Kidney tubule cell (primary cell): Measurements from ENCODE around the gene EVPL.
"Not testable (repeated sequence)": the region's sequence is repeated elsewhere in the genome, so short reads cannot be mapped to it uniquely, and the experiment has no call there.

ENCODE experiments used
- DNase-seq: peaks from one replicate; pipeline ENCODE4 v3.0.0-alpha.2; 2018; ENCODE audit warnings: low spot score

The EVPL gene

DNA sequence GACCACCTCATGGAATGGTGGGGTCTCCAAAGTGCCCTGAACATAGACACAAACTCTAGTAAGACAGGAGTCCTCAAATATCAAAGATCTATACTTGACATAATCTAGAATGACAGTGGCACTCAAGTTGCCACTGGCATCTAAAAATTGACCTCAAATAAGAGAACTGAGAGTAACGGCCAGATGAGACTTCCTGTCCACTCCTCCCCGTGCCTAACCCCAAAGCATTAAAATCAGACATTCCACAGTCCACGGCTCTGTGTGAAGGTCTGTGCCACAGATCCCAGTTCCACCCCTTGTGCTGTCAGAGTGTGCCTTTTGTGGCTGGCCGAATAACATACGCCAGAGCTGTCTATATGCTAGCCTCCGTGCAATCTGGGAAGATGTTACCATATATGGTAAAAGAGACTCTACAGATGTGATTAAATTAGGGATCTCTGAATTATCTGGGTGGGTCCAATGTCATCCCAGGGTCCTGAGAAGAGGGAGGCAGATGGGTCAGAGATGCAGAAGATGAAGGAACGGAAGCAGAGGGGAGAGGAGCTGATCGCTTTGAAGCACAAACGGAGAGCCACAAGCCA, 21.0 kb upstream of the EVPL start:
- no peak for DNase-seq

DNA sequence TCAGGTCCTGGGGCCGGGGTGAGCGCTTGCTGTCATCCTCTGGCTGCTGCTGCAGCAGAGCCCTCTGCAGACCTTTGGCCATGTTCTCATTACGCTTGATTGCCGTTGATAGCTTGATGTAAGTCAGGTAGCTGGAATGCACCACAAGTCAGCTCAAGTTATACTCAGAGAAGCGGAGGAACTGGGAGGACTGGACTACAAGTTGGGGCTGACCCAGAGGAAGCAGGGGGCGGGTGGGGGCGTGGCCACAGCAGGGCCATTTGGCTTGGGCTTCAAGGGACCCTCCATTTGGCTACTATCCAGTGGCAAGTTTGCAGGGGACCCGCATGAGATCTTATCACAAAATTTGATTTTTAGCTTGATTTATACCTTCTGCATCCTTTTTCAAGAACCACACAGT, 19.0 kb upstream of the EVPL start:
- DNase-seq, result peak; percentile 23

DNA sequence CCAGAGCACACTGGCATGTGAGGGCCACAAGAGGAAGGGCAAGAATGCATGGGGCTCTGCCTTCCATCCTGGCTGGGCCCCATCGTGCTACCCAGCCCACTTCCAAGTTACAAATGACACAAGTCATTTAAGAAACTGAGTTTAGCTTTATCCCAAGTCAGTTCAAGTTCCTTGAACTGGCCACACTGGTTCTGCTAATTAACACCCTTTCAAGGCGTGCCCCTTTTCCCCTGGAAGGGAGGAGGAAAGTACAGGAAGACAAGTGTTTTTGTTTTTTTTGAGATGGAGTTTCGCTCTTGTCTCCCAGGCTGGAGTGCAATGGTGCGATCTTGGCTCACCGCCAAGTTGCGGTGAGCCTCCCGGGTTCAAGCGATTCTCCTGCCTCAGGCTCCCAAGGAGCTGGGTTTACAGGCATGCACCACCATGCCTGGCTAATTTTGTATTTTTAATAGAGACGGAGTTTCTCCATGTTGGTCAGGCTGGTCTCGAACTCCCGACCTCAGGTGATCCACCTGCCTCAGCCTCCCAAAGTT, 17.4 kb upstream of the EVPL start:
- DNase-seq, result not testable (repeated sequence)

DNA sequence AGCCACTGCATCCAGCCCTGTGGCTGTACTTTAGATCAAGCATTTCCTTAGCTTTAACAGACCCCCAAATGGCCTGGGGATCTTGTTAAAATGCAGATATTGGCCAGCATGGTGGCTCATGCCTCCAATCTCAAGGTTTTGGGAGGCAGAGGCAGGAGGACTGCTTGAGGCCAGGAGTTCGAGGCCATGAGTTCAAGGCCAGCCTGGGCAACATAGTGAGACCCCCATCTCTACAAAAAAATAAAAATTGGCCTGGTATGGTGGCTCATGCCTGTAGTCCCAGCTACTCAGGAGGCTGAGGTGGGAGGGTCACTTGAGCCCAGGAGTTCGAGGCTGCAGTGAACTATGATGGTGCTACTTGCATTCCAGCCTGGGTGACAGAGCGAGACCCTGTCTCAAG, 15.8 kb upstream of the EVPL start:
- DNase-seq, result not testable (repeated sequence)

DNA sequence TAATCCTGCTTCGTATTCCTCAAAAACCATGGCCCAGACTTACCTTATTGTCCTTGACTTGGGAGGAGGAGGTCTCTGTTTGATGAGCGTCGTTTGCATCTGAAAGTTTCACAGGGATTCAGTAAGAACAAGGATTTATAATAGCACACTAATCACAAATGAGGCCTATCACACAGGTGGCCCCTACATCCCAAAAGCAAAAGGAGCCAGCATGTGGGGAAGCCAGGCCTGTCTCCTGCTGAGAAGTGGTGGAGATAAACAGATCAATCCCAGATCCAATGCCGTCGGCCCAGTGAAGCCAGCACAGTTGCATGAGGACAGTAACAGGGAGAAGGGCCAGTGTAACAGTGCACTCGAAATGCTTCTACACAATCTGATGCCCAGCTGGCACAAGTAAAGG, 13.3 kb upstream of the EVPL start:
- DNase-seq, result no peak

DNA sequence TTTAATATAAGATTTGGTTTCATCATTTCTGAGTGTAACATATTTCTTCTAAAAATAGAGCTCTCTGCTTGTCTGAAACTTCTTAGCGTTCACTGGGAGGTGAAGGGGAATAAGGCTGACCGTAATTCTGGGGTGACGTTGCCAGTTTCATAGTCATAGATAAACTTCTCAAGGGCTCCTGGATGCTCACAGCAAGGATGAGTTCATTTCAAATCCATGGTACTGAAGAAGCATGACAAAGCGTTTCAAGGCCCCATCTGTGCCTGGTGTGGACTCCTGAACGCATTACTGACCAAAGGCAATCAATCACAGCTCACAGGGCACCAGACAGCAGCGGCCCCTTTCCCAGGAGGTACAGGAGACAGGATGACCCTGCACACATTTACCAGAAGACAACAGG, 12.0 kb upstream of the EVPL start:
- no peak for DNase-seq

DNA sequence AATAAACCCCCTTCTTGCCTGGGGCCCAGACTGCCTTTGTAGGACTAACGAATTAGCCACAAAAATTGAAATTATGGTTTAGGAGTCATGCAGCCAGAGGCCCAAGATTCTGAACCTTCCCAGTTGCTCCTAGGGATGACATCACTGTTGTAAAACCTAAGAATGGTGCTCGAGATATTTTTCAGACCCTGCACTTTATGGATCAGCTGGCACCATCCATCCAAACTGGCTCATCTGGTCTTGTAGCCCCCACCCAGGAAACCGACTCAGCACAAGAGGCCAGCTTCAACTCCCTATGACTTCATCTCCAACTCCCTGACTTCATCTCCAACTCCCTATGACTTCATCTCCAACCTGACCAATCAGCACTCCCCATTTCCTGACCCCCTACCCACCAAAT, 10.9 kb upstream of the EVPL start:
- peak; percentile 8 for DNase-seq

DNA sequence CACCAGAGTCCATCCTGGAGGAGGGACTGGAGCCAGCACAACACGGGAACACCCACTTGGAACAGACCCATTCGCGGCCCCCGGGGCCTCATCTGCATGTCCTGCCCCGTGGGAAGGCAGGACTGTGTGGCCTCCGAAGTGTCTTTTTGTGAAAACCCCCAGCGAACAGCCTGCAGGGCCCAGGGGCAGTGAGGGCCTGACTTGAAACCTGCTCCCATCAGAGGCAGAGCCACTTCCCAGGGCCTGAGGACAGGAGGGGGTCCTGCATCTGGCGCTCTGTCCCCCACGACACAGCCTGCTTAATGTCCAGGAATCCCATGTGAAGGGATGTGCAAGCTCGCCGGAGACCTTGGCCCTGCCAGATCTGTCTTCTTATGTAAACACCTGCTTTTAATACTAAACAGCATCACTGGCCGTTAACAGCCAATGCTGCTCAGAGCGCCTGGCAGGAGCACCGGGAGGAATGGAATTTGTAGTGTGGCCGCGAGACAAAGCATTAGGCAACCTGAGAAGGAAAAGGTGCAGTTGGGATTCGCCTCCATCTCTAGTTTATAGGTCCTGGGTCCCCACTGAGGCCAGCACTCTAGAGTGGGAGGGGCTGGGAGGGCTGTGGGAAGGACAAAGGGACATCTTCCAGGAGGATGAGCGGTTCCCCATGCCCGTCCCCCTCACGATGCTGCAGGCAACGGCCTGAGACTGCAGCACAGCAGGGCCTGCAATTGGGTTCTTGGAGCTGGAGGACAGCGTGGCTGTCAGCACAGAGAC, 9.6 kb upstream of the EVPL start:
- DNase-seq, result no peak

DNA sequence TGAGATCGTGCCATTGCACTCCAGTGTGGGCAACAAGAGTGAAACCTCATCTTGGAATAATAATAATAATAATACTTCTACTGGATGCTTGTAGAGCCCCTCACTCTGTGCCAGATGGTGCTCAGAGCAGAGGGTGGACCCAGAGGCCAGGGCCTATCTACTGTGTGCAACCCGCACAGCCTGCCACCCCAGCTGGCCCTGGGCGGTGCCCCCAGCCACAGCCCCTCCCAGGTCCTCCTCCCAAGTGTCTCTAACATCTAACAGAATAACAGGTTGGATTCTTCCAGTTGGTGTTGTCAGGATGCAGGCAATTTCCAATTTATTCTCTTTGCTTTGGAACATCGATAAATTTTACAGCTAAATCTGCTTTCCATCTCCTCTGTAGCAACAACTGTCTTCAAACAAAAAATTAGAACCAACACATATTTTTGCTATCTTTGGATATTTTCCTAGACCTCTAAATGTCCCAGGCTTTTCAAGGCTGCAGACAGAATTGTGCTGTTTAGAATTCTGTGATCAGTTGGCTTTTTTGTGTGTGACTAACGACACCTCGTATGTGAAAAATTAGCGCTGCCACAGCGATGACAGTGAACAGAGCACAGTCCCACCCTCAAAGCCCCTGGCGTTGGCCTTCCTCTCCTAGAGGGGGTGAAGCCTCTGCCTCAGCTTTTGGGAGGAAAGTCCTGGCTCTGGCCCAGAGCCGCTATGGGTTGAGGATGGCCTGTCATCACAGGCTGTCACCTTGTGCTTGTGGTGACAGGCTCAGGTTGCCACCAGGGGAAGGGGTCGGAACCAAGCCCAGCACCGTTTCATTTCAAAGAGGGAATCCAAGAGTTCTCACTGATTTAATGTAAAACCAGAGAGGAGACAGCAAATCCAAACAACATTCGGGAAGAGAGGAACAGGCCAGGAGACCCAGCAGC, 7.6 kb upstream of the EVPL start:
- DNase-seq, result no peak

DNA sequence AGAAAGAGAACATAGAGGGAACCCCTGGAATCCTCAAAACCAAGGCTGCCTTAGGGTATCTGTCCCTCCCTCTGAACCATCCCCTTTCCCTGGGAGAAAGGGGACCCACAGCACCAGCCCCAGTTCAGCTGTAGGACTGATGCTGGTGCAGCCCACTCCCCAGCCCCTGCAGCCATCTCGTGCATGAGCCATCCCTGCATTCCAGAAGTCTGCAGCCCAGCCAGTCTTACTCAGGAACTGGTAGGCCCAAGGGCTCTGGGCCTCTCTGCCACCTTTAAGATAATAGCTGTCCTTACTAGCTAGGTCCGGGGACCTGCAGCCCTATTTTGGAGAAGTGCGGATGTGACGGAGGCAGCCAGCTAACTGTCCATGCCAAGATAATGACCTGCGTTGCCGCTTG, 6.0 kb upstream of the EVPL start:
- DNase-seq, result no peak

DNA sequence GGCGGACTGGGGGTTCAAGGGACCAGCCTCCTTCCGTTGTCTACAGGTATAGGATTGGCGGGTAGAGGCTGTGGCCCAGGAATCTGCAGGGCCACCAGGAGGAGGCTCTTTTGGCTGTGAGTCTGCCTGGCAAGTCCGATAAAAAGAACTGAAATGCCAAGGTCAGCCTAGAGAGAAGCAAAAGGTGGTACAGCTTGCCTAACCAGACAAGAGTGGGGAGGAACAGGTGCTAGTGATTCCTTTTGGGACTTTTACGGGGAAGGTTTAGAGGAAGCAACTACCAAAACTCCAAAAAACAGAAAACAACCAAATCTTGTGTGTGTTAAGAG, 5.6 kb upstream of the EVPL start:
- DNase-seq, result no peak

DNA sequence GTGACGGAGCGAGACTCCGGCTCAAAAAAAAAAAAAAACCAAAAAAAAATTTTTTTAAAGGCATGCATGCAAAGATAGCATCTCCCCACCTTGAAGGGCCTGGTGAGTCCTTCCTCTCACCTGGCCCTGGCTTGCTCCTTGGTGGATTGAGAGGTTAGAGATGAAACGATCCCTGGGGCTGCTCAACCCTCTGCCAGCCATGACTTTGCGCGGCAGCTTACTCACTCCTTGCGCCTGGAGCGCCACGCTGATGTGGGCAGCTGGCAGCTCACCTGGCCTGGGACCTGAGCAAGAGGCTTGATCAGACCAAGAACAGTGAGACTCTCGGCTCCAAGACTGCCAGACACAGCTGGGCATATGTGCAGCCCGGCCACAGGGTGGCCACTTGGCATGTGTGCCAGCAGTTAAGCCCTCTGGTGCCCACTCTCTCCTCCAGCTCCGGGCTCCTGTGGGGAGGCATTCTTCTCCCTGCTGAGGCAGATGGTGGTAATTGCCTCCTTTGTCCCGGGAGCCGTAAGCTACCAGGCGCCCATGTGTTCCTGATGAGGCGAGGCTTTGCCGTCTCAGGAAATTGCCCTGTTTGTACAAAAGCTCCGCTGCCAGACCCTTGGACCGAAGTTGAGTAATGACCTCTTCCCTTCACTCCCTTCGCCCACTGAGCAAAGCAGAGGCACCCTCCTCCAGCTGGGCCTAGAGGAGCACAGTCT, 5.1 kb upstream of the EVPL start:
- peak; percentile 33 for DNase-seq

DNA sequence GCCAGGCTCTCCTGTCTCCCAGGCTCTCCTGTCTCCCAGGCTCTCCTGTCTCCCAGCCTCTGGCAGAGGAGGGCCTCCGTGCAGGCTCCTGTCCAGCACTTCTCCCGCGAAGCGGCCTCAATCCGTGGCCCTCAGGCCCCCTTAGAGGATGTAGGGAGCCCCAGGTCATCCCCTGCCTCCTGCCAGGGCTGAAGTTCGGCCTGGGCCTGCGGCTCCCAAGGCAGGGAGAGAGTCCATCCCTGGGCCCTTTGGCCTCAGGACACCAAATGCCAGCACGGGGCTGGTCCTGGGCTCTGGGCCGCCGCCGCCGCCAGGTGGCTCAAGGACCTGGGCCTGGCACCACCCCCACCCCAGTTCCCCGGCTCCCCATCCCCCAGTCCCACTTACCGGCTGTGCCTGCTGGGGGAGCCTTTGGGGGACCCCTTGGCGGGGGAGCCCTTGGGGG, 370 bp downstream of the EVPL start:
- peak; percentile 37 for DNase-seq

DNA sequence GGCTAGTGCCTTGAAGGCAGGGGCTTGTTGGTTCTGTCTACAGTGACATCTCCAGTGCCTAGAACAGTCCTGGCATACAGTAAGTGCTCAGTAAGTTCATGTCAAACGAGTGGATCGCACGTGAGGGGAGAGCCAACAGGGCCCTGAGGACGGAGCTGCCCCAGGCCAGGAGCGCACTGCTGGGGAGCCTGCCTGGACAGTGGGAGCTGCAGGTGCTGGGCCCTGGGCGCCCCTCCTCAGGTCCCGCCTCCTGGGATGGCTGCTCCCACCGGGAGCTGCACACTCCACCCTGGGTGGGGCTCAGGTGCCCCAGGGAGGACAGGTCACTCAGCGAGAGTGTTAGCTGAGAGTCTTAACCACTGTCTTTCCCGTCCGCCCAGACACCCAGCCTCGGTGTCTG, 1.8 kb downstream of the EVPL start:
- DNase-seq, result no peak

DNA sequence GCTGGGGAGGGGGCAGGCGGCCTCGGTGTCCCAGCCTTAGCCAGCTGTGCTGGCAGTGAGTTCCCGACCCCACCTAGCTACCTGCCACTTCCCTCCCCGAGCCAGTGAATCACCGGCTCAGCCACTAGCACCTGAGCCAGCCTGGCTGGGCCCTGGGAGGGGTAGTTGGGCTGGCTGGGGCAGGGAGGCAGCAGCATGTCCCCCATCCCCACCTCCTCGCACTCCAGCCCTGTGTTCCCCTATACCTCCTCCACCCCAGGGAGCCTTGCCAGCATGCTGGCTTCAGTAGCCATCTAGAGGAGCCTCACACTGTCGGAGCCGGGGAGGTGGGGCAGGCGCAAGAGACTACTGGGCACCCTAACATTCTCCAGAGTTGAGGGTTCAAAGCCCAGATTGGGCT, 2.8 kb downstream of the EVPL start:
- DNase-seq, result no peak

DNA sequence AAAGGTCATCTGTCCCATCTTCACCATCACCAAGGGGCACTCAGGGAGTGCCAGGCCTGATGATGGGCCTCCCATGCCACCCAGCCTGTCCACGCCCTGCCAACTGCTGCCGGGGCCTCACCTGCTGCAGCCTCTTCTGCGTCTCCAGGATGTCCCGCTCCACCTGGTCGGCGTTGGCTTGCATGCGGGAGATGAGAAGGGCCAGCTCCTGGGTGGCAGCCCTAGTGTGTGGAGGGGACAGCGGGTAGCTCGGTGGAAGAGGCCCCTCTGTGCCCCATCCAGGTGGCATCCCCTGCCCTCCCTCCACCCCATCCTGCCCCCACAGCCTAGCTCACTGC, 3.2 kb downstream of the EVPL start:
- no peak for DNase-seq

DNA sequence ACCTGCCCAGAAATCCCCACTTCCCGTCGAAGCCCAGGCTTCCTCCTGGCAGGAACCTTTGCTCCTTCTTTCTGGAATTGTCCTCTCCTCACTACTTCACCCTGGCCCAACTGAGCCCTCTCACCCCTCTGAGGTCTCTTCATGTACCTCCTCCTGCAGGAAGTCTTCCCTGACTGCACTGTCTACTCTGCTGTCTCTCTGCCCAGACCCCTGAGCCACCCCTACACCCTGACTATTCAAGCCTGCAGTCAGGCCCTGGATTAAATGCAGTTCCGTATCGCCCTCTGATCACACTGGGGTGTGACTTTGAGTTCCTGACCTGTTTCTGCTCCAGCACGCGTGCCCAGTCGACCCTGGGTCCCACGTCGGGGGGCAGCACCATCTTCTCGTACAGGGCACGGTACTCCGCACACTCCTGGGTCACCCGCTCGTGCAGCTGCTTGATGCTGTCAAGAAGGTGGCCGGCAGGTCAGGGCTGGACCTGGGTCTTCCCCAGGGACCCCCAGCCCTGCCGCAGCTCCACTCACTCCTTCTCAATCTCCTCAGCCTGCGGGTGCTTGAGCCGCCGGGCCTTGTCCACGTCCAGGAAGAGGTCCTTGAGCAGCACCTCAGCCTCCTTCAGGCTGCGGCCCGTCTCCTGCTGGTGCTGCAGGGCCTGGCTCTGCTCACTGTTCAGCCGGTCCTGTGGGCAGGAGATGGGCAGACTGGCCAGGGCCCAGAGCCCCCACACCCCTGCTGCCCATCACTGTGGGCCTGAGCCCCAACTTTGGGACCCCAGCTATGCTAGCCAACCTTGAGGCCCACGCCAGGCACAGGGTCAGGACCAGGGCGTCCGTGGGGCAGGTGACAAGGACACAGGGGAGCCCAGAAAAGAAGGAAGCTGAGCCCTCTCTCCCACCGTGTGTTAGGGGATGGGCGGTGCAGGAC, 3.9 kb downstream of the EVPL start:
- DNase-seq, result no peak

DNA sequence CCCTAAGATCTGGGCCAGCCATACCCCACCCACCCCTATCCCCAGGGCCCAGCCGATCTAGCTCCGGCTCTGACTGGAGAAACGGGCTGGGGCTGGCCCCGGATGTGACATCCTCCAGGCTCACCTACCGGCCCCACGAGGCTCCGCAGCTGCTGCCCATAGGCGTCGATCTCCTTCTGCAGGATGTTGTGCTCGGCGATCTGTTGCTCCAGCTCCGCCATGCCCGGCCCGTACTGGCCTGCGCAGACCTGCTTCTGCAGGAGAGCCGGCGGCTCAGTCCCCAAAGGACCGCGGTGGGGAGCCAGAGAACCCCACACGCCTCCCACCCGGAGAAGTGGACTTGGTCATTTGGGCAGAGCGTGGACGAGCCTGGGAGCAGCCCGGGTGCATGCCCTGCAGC, 4.8 kb downstream of the EVPL start:
- DNase-seq, result no peak

DNA sequence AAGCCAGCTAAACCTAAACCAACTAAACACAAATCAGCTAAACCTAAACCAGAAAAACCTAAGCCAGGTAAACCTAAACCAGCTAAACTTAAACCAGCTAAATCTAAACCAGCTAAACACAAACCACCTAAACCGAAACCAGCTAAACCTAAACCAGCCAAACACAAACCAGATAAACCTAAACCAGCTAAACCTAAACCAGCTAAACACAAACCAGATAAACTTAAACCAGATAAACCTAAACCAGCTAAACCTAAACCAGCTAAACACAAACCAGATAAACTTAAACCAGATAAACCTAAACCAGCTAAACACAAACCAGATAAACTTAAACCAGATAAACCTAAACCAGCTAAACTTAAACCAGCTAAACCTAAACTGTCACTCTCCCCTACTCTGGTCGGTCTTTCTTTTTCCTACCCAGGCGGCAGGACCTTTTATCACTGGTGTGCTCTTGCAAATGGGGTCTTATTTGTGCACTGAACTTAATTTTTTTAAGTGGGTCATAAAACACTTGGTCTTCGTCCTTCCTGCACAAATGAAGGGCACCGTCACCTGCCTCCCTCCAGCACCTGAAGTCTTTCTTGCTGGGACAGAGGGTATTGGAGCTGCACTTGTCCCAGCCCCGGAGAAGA, 7.2 kb downstream of the EVPL start:
- DNase-seq, result no peak

DNA sequence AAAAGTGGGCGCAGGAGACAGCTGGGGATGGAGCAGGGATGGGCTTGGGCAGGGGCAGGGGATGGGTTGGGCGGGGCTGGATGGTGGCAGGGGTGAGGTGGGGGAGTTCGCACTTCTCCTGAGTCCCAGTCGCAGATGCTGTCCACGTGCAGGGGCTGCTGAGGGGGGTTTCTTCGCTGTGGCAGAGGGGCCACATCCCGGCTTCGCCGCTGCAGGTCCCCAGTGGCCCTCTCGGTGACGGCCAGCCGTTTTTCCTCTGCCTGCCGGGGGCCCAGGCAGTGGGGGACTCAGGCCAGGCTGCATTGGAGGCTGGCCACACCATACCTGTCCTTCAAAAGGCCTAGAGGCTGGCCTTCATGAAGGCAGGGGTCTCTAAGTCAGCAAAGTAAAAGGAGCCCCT, 8.3 kb downstream of the EVPL start:
- no peak for DNase-seq

DNA sequence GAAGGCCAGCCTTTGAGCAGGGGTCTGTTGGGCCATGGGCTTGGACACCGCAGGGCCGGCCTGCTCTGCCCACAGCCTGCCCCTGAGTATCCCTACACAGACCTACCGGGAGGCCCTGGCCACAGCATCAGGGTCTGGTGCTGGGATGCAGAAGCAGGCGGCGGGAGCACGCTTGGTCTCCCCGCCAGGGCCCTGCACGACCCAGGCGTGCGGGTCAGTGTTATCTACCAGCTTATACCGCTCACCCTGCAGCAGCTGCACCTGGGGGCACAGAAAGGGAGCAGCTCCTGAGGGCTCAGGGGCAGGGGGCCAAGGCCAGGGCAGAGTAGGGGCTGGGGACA, 8.8 kb downstream of the EVPL start:
- no peak for DNase-seq
